SK-N-SH treated with all-trans-retinoic acid at 6 μM for 48 hours (cell line): ENCODE measurements around the gene ZNF140.

ENCODE experiments used
- ATAC-seq: fragments of 200-7000 bp; cut with Tn5 transposase; 3 replicates; pipeline ENCODE4 v1.9.1; 2020; ENCODE audit warnings: mild to moderate bottlenecking, moderate library complexity
- ARNTL ChIP-seq: fragments of 450-650 bp; formaldehyde crosslinking; IDR thresholded peaks from 2 replicates; pipeline ENCODE4 v1.5.0; 2020; ENCODE audit warnings: low read depth, mild to moderate bottlenecking, moderate library complexity, borderline replicate concordance
- BACH2 ChIP-seq: fragments of 250-450 bp; sonication (Bioruptor Pico); IDR thresholded peaks from 2 replicates; pipeline ENCODE4 v1.9.0; 2021; ENCODE audit warnings: mild to moderate bottlenecking, borderline replicate concordance
- ESRRG ChIP-seq: fragments of 250-450 bp; sonication (Bioruptor Pico); IDR thresholded peaks from 2 replicates; pipeline ENCODE4 v1.6.1; 2021; ENCODE audit warnings: mild to moderate bottlenecking
- OSR1 ChIP-seq: fragments of 250-450 bp; sonication (Bioruptor Pico); IDR thresholded peaks from 2 replicates; pipeline ENCODE4 v1.8.0; 2022; ENCODE audit warnings: moderate library complexity, mild to moderate bottlenecking, inconsistent platforms
- PPARA ChIP-seq: fragments of 250-450 bp; sonication (Bioruptor Pico); IDR thresholded peaks from 2 replicates; pipeline ENCODE4 v1.5.0; 2020; ENCODE audit warnings: mild to moderate bottlenecking, borderline replicate concordance
- SNAI2 ChIP-seq: fragments of 250-450 bp; sonication (Bioruptor Pico); IDR thresholded peaks from 2 replicates; pipeline ENCODE4 v1.5.0; 2020; ENCODE audit warnings: mild to moderate bottlenecking, moderate library complexity
- TOX ChIP-seq: fragments of 250-450 bp; sonication (Bioruptor Pico); IDR thresholded peaks from 2 replicates; pipeline ENCODE4 v1.8.0; 2021; ENCODE audit warnings: mild to moderate bottlenecking, moderate library complexity, borderline replicate concordance
- ZNF565 ChIP-seq: fragments of 450-650 bp; formaldehyde crosslinking; conservative IDR thresholded peaks from 2 replicates; pipeline ENCODE4 v1.5.0; 2020; ENCODE audit warnings: low read depth, mild to moderate bottlenecking, moderate library complexity
- ZNF70 ChIP-seq: fragments of 450-650 bp; formaldehyde crosslinking; IDR thresholded peaks from 2 replicates; pipeline ENCODE4 v1.5.0; 2020; ENCODE audit warnings: mild to moderate bottlenecking, moderate library complexity
- TF ChIP-seq, protein P1 (sequence below): fragments of 250-450 bp; sonication (Bioruptor Pico); IDR thresholded peaks from 2 replicates; pipeline ENCODE4 v1.5.1; 2020; ENCODE audit warnings: low read depth, mild to moderate bottlenecking, moderate library complexity
- TF ChIP-seq, protein P2 (sequence below): fragments of 250-450 bp; sonication (Bioruptor Pico); IDR thresholded peaks from 2 replicates; pipeline ENCODE4 v1.8.0; 2020; ENCODE audit warnings: mild to moderate bottlenecking, moderate library complexity, borderline replicate concordance
- TF ChIP-seq, protein P3 (sequence below): fragments of 250-450 bp; sonication (Bioruptor Pico); IDR thresholded peaks from 2 replicates; pipeline ENCODE4 v1.5.1; 2021; ENCODE audit warnings: mild to moderate bottlenecking, moderate library complexity
- TF ChIP-seq, protein P4 (sequence below): fragments of 250-450 bp; sonication (Bioruptor Pico); IDR thresholded peaks from 2 replicates; pipeline ENCODE4 v1.5.0; 2020; ENCODE audit warnings: mild to moderate bottlenecking, moderate library complexity

Gene ZNF140

DNA sequence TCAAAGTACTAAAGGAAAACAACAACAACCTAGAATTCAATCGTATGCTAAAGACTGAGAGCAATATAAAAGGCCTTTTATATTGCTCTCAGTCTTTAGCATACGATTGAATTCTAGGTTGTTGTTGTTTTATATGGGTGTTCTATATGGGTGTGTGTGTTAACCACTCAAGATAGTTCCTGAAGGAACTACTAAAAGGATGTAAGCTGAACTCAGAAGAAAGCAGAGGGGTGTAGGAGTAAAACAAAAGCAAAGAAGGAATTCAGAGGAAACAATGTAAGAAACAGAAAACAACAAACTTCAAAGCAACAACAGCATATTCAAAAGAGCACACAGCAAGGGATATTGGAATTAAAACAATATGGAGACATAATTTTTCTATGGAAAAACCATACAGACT, 44.0 kb downstream of the ZNF140 start (continued):
- TF ChIP-seq OSR1 (CRISPR knock-in tag) (no peak), ESRRG (no peak), TOX (no peak)
- TF ChIP-seq, protein P1, sequence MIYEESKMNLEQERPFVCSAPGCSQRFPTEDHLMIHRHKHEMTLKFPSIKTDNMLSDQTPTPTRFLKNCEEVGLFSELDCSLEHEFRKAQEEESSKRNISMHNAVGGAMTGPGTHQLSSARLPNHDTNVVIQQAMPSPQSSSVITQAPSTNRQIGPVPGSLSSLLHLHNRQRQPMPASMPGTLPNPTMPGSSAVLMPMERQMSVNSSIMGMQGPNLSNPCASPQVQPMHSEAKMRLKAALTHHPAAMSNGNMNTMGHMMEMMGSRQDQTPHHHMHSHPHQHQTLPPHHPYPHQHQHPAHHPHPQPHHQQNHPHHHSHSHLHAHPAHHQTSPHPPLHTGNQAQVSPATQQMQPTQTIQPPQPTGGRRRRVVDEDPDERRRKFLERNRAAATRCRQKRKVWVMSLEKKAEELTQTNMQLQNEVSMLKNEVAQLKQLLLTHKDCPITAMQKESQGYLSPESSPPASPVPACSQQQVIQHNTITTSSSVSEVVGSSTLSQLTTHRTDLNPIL (CRISPR knock-in tag) = no peak

DNA sequence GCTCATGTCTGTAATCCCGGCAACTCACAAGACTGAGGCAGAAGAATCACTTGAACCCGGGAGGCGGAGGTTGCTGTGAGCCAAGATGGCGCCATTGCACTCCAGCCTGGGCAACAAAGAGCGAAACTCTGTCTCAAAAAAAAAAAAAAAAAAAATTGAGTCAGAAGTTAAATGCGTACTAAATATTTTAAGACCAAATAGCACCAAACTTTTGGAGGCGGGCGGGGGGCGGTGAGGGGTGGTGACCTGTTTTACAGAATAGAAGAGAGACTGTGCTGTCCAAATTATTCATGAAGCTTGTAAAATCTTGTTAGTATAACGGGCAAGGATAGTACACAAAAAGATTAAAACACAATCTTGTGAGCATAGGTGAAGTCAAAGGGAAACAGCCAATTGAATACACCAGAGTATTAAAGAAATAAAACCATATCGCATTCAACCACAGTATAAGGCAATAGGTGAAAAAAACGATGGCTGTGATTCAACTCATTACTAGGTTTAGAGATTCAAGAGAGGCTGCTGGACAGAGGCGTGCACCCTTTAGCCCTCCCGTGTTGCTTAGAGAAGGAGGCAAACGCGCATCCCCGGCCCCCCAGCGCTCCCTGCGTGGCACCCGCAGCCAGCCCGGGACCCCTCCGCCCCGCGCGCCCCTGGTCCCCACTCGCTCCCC, 48.8 kb downstream of the ZNF140 start:
- peak; percentile 55 for ATAC-seq
- TF ChIP-seq SNAI2 (CRISPR knock-in tag) (no peak), BACH2 (CRISPR knock-in tag) (no peak), ARNTL (CRISPR knock-in tag) (no peak), OSR1 (CRISPR knock-in tag) (no peak), TOX (no peak)
- TF ChIP-seq, protein P2, sequence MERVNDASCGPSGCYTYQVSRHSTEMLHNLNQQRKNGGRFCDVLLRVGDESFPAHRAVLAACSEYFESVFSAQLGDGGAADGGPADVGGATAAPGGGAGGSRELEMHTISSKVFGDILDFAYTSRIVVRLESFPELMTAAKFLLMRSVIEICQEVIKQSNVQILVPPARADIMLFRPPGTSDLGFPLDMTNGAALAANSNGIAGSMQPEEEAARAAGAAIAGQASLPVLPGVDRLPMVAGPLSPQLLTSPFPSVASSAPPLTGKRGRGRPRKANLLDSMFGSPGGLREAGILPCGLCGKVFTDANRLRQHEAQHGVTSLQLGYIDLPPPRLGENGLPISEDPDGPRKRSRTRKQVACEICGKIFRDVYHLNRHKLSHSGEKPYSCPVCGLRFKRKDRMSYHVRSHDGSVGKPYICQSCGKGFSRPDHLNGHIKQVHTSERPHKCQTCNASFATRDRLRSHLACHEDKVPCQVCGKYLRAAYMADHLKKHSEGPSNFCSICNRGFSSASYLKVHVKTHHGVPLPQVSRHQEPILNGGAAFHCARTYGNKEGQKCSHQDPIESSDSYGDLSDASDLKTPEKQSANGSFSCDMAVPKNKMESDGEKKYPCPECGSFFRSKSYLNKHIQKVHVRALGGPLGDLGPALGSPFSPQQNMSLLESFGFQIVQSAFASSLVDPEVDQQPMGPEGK (CRISPR knock-in tag) = no peak
- TF ChIP-seq, protein P1 (CRISPR knock-in tag) = no peak

DNA sequence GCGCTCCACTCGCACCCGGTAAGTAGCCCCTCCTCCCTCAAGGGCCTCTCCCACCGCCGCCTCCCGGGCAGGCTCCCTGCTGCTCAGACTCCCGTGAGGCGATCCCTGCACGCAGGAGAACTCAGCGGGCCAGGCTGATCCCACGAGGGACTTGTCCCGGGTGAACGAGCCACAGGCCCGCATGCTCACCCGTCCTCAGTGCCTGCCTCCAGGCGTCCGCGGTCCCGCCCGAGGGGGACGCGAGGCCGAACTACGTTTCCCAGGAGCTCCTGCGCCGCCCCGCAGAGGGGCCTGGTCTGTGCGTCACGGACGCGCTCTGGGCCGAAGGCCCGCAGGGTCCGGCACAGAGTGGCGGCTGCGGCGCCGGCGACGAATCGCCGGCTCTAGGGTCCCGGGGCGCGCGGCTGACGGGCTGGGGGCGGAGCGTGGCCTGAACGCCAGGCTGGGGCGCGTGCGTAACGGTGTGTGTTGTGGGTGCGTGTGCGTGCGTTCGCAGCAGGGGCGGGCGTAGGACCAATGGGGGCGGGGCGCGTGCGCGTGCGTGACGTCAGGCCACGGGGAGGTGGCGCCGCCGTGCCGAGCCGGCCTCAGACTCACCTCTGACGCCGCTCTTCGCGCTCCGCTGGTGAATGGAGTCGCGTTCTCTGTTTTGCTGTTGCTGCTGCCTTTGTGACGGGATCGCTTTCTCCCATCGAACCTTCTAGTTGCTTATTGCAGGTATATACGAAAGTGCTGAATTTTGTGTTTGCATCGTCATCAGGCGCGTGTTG, 49.5 kb downstream of the ZNF140 start, which contains the start of the genes ZNF10 and ZNF891:
ZNF10 (plus strand) TSS at position 590 of the 770 bp plus-strand sequence. CDS start 13,866 bp downstream, outside the sequence.
ZNF891 (minus strand) TSS at position 237 of the 770 bp plus-strand sequence. CDS start 8,356 bp downstream, outside the sequence.
- TF ChIP-seq, protein P2 (CRISPR knock-in tag) = no peak
- TF ChIP-seq, protein P1 (CRISPR knock-in tag) = no peak
- TF ChIP-seq, protein P3, sequence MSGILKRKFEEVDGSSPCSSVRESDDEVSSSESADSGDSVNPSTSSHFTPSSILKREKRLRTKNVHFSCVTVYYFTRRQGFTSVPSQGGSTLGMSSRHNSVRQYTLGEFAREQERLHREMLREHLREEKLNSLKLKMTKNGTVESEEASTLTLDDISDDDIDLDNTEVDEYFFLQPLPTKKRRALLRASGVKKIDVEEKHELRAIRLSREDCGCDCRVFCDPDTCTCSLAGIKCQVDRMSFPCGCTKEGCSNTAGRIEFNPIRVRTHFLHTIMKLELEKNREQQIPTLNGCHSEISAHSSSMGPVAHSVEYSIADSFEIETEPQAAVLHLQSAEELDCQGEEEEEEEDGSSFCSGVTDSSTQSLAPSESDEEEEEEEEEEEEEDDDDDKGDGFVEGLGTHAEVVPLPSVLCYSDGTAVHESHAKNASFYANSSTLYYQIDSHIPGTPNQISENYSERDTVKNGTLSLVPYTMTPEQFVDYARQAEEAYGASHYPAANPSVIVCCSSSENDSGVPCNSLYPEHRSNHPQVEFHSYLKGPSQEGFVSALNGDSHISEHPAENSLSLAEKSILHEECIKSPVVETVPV (CRISPR knock-in tag) = no peak
- TF ChIP-seq PPARA (CRISPR knock-in tag) (no peak), ZNF565 (CRISPR knock-in tag) (peak; percentile 52; the same call in 1 of the 2 replicates), ZNF70 (no peak)
- TF ChIP-seq, protein P4, sequence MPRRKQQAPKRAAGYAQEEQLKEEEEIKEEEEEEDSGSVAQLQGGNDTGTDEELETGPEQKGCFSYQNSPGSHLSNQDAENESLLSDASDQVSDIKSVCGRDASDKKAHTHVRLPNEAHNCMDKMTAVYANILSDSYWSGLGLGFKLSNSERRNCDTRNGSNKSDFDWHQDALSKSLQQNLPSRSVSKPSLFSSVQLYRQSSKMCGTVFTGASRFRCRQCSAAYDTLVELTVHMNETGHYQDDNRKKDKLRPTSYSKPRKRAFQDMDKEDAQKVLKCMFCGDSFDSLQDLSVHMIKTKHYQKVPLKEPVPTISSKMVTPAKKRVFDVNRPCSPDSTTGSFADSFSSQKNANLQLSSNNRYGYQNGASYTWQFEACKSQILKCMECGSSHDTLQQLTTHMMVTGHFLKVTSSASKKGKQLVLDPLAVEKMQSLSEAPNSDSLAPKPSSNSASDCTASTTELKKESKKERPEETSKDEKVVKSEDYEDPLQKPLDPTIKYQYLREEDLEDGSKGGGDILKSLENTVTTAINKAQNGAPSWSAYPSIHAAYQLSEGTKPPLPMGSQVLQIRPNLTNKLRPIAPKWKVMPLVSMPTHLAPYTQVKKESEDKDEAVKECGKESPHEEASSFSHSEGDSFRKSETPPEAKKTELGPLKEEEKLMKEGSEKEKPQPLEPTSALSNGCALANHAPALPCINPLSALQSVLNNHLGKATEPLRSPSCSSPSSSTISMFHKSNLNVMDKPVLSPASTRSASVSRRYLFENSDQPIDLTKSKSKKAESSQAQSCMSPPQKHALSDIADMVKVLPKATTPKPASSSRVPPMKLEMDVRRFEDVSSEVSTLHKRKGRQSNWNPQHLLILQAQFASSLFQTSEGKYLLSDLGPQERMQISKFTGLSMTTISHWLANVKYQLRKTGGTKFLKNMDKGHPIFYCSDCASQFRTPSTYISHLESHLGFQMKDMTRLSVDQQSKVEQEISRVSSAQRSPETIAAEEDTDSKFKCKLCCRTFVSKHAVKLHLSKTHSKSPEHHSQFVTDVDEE = no peak
- ATAC-seq = peak; percentile 98
